Liver (tissue), 3 donors: ENCODE data around the gene CTXN2.

Experiments
- ATF3 ChIP-seq: IDR thresholded peaks from 2 replicates; pipeline ENCODE4 v1.6.1; 2016; ENCODE audit warnings: antibody characterized with exemption
- CTCF ChIP-seq: fragments of 150-350 bp; IDR thresholded peaks from 2 replicates; pipeline ENCODE4 v1.5.1; 2017; ENCODE audit warnings: improper control_type of control experiment, low read depth, low read length; ENCODE audit not compliant: missing input control
- GABPA ChIP-seq, 2 donors: IDR thresholded peaks in 1 of 2; conservative IDR thresholded peaks in 1 of 2; 2 replicates each; pipeline ENCODE4 v1.6.1; 2016; ENCODE audit warnings: antibody characterized with exemption in 2 of 2, mild to moderate bottlenecking in 1 of 2, moderate library complexity in 1 of 2
- RXRA ChIP-seq, 2 donors: IDR thresholded peaks; 2 replicates each; pipeline ENCODE4 v1.6.1; 2017 to 2018; ENCODE audit warnings: antibody characterized with exemption in 2 of 2, mild to moderate bottlenecking in 1 of 2
- donor health status: healthy.
- donor health status: healthy.

DNA sequence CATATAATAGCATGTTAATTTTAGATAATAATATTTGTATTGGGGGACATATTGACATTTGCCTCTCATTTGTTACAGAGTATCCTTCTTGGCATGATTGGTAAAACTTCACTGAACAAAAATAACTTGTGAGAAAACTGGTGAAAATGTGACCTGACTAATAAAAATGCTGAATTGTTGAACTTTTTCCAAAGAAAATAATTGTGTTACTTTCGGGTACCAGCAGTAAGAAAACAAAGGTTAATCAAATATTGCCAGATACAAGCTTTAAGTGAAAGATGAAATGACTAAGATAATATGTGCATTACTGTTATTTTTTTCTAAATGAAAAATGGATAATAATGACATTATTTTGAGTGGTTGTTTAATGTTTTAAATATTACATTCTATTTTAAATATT lies 29.8 kb downstream of the CTXN2 start:
- TF ChIP-seq ATF3, result no peak
- no peak for TF ChIP-seq CTCF
- TF ChIP-seq RXRA (IDR thresholded peaks at IDR 0.05), result no peak
- TF ChIP-seq GABPA (IDR thresholded peaks at IDR 0.05 in 1 of 2, conservative IDR thresholded peaks at IDR 0.05 in 1 of 2), result no peak
